GM19372 (cell line): ENCODE measurements around the gene HCN4.
"Not testable (repeated sequence)": the region's sequence is repeated elsewhere in the genome, so short reads cannot be mapped to it uniquely, and the experiment has no call there.

Experiments used
- ATAC-seq: cut with Tn5 transposase; IDR thresholded peaks from one replicate; pipeline ENCODE4 v1.9.1; 2021; ENCODE audit warnings: mild to moderate bottlenecking, low read depth, moderate library complexity; ENCODE audit not compliant: unreplicated experiment

The HCN4 gene

GRCh38 chr15:73303636-73304035 lies 65.1 kb downstream of the HCN4 start:
- ATAC-seq: no peak

GRCh38 chr15:73300286-73300685 lies 68.5 kb downstream of the HCN4 start:
- ATAC-seq: not testable (repeated sequence)

GRCh38 chr15:73298522-73299245 lies 70.1 kb downstream of the HCN4 start:
- ATAC-seq: no peak

GRCh38 chr15:73296609-73297353 lies 72.0 kb downstream of the HCN4 start:
- ATAC-seq: no peak

- ATAC-seq: no peak
Measured at GRCh38 chr15:73295630-73296286, 73.0 kb downstream of the HCN4 start.

GRCh38 chr15:73293773-73294172 lies 75.0 kb downstream of the HCN4 start:
- no peak for ATAC-seq

GRCh38 chr15:73291441-73291840 lies 77.3 kb downstream of the HCN4 start:
- no peak for ATAC-seq

GRCh38 chr15:73287019-73287418 lies 81.7 kb downstream of the HCN4 start:
- no peak for ATAC-seq

- no peak for ATAC-seq
Measured at GRCh38 chr15:73286311-73286710, 82.4 kb downstream of the HCN4 start.

- ATAC-seq: no peak
Measured at GRCh38 chr15:73284090-73284716, 84.6 kb downstream of the HCN4 start.

GRCh38 chr15:73283366-73283962 lies 85.3 kb downstream of the HCN4 start:
- ATAC-seq: no peak

GRCh38 chr15:73282567-73283365 lies 86.0 kb downstream of the HCN4 start:
- no peak for ATAC-seq

GRCh38 chr15:73275862-73276261 lies 92.9 kb downstream of the HCN4 start:
- no peak for ATAC-seq

- ATAC-seq: no peak
Measured at GRCh38 chr15:73273181-73274002, 95.4 kb downstream of the HCN4 start.

GRCh38 chr15:73270366-73271097 lies 98.2 kb downstream of the HCN4 start:
- no peak for ATAC-seq
